SKM-1 (cell line): ENCODE measurements around the gene RABEP2.
A peak's percentile ranks its signal among the peaks of the same experiment; 100 is the strongest.
"Not testable (repeated sequence)": the region's sequence is repeated elsewhere in the genome, so short reads cannot be mapped to it uniquely, and the experiment has no call there.

Experiments
- DNase-seq: peaks from one replicate; lab custom pipeline; 2025; ENCODE audit not compliant: unreplicated experiment; lab: John Stamatoyannopoulos, UW

The RABEP2 gene

GRCh38 chr16:28879841-28880588 lies 45.0 kb downstream of the RABEP2 start:
- DNase-seq: peak; percentile 66

DNA sequence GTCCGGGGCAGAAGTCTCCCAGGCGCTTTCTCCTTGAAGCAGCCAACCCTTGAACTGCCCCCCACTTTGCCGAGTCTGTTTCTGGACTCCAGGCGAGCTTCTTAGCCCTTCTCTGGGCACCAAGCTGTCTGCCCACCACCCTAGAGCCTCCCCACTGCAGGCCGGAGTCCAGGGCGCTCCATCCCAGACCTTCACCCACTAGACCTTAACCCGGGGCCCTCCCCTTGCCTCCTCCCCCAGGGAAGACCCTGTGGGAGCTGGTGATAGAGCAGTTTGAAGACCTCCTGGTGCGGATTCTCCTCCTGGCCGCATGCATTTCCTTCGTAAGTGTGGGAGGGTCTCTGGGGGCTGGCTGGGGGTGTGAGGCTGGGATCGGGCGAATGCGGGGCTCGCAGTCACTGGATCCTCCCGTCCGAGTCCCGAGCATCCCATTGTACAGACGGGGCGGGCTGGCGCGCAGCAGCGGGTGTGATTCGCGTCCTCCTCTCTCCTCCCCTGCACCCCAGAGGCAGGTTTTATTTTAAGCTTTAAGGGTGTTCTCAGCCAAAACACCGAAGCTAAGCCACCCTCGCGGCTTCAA lies 45.7 kb downstream of the RABEP2 start:
- no peak for DNase-seq

DNA sequence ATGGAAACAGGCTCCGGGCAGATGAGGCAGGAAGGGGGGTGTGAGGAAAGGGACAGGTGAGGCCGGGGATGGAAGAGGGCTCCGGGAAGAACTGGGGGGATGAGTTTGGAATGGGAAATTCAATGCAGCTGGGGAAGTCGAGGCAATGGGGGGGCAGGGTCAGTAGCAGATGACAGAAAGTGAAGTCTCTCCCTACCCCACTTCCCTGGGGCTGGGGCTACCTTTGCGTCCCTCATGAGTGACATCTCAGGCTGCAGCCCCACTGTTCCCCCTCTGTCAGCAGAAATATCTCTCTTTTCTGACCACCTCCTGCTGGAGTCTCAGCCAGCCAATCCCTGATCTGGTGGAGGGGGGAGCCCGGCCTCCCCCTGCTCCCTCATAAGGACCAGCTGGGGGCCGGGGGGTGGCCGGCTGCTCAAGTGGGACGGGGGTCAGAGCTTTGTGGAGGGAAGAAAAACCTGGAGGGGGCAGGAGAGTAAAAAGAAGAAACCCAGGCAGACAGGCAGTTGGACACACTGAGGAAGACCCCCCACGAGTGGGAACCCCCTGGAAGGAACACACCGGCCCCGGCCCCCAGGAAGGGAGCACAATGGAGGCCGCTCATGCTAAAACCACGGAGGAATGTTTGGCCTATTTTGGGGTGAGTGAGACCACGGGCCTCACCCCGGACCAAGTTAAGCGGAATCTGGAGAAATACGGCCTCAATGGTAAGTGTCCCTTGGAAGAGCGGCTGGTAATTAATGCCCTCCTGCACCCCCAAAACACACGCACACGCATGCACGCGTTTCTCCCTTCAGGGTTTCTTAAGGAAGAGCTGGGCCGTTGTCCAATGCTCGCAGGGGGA lies 46.7 kb downstream of the RABEP2 start, which contains the start of gene ATP2A1:
Gene ATP2A1 (plus strand): TSS at position 406 of the 844 bp plus-strand sequence. CDS start 184 bp downstream, at position 590.
- no peak for DNase-seq

GRCh38 chr16:28877655-28878000 lies 47.4 kb downstream of the RABEP2 start:
- DNase-seq: no peak

DNA sequence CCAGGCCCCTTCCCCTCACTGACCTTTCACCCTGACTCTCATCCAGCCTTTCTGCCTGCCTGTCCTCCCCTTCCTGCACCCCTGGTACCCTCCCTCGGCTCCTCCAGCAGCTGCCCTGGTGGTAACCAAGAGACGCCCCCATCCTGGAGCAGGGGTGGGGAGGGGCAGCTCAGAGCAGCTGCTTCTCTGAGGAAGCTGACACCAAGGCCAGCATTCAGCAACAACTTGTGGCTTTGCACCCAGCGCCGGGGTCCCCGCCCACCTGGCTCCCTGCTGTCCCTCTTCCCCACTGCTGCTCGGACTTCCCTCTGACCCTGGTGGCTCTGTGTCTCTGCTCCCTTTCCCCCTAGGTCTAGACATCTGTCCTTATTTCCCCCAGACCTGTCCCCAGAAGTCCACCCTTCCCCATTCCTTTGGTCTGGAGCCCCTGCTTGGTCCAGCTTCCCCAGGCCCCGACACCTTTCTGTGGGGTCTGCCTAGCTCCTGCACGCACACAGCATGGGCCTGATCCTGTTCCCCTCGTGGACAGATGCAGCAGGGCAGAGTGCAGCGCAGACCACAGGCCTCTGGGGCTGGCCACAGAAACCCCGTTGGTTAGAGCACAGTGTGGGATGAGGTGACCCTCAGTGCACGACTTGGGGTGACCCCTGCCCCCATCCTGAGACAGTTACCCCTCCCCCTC lies 47.9 kb downstream of the RABEP2 start:
- no peak for DNase-seq

GRCh38 chr16:28876019-28876659 lies 48.9 kb downstream of the RABEP2 start:
- no peak for DNase-seq

GRCh38 chr16:28875134-28876018 lies 49.7 kb downstream of the RABEP2 start:
- no peak for DNase-seq

DNA sequence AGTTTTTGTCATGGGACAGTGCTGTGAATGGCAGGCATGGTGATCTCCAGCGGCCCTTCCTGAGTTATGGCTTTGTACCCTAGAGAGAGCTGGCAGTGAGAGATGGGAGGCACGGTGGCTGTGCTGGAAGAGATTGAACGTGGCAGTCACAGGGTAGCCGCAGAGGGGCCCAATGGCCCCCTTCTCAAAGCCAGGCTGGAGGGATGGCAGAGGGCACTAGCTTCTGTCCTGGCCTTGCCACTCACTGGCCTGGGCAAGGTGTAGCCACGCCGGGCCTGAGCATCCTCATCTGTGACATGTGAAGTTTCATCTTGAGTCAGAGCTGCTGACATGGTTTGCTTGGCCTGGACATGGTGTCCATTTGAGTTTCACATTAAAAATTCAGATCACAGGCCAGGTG lies 50.6 kb downstream of the RABEP2 start:
- no peak for DNase-seq

DNA sequence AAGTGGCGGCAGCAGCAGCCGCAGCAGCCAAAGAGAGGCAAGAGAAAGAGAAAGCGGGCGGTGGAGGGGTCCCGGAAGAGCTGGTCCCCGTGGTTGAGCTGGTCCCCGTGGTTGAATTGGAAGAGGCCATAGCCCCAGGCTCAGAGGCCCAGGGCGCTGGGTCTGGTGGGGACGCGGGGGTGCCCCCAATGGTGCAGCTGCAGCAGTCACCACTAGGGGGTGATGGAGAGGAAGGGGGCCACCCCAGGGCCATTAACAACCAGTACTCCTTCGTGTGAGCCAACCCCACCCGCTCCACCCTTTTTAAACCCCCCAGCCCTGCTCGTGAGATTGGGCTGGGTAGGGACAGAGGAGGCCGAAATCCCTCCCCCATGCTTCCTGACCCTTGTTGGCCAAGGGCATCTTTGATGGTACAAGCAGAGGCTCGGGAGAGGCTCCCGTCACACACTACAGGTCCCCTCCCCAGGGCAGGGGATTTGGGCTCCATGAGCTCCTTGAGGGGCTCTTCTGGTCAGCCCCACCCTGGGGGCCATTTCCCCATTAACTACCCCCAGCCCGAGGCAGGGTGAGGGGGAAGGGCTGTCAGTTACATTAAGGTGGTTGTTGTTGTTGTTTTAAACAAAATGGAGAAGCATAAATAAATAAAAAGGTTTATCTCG lies 51.4 kb downstream of the RABEP2 start:
- no peak for DNase-seq

GRCh38 chr16:28872952-28873351 lies 52.1 kb downstream of the RABEP2 start:
- DNase-seq: no peak

GRCh38 chr16:28869201-28869600 lies 55.8 kb downstream of the RABEP2 start:
- DNase-seq: no peak

- not testable (repeated sequence) for DNase-seq
Observed at GRCh38 chr16:28867646-28868045, 57.4 kb downstream of the RABEP2 start.

DNA sequence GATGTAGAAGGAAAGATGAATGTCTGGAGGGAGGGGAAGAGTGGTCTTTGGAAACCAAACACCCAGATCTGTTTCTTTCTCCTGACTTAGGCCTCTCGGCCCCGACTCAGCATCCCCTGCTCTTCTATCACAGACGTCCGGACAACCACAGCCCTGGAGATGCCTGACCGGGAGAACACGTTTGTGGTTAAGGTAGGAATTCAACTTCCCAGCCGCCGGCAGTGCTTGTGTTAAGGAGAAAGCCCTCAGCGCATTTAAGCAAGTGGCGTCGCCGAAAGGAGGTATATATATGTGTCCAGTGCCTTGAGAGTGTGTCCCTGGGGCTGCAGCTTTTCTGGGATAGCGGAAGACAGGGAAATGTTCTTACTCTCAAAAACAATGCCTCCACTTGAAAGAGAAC lies 57.8 kb downstream of the RABEP2 start:
- no peak for DNase-seq

- no peak for DNase-seq
Observed at GRCh38 chr16:28866454-28866804, 58.6 kb downstream of the RABEP2 start.

DNA sequence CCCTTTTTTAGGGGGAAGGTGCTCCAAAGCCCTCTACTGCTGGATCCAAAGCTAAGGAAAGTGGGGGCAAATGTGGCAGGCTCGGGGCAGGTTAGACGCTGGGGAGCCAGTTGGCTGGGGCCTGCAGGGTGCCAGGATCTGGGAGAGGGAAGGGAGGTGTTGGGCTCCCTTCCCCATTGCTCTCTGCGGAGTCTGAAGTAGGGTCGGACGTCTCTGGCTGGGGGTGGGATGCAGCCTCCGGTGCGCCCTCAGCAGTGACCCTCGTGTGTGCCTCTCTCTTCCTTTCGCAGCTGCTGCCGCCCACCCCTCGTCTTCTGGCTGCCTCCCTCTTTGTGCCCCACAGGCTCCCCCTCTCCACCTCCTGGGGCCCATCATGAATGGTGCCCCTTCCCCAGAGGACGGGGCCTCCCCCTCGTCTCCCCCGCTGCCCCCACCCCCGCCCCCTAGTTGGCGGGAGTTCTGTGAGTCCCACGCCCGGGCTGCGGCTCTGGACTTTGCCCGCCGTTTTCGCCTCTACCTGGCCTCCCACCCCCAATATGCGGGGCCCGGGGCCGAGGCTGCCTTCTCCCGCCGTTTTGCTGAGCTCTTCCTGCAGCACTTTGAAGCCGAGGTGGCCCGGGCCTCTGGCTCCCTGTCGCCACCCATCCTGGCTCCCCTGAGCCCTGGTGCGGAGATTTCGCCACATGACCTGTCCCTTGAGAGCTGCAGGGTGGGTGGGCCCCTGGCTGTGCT lies 59.1 kb downstream of the RABEP2 start:
- DNase-seq: no peak

DNA sequence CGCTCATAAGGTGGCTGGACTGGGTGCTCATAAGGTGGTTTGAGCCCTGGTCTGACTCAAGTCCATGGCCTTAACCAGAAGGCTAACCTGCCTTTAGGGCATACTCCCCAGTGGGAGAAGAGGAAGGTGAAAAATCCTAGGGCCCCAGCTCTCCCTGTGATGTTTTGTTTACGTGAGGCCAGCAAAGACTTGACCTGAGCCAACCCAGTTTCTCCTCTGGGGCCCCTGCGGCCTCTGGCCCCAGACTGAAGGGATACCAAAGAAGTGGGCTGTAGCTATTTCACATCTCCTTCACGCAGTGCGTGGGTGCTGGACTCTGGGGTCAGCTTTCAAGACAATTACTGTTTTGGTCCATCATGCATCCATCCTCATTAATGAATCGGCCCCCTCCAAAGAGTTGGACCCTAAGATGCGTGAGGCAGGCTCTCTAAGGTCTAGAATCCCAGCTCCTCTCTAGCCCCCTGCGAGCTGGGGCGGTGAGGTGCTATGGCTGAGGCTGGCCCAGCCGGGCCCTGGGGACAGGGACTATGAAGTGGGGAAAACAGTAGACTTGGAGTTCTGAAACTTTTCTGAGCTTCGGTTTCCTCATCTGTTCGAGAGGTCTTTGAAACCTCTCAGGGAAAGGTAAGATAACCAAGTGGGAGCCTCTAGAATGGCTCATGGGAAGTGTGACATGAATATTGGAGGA lies 59.9 kb downstream of the RABEP2 start:
- no peak for DNase-seq

DNA sequence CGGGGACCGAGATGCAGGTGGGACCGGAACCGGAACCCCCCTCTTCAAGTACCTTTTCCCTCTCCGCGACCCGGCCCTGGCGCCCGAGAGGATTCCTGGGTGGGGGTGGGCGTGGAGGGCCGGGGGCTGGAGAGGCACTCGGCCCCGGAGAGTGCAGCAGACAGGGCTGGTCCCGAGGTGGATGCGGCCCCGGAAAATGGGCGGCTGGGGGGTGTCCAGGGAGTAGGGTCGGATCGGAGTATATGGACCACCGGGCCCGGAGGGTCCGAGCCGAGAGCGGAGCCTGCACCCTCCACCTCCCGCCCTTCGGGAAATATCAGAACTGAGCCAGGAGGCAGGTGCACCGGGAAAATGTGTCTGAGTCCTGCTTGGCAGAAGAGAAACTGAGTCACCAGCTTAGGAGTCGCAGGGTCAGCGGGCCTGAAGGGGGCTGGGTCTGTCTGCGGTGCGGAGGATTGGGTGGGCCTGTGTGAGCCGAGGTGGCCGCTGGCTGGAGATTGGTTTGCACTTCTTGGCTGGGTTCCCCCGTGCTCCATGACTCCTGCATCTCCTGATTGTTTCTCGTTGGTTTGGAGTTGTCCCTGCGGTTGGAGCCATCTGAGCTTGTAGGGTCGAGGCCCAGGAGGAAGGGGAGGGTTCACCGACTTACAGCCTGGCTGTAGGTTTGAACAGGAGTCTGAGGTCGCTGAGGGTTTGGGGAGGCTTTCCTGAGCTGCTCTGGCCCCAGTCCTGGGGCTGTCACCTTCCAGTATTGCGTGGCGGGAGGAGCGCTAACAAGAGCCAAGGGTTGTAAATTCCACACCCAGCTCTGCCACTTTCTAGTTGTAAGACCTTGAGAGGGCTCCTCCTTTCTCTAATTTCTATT lies 60.9 kb downstream of the RABEP2 start:
- no peak for DNase-seq
